K562 (cell line): ENCODE measurements around the gene SHANK1. TPM values are rescaled to one million over a fixed set of nuclear protein-coding genes. Genes with fewer than 3 reads are reported as not detected.

Experiments
- ARID1B ChIP-seq: fragments of 450-650 bp; IDR thresholded peaks from 2 replicates; pipeline ENCODE4 v1.6.1; 2016; ENCODE audit warnings: antibody characterized with exemption, mild to moderate bottlenecking, inconsistent platforms
- CXXC5 ChIP-seq: fragments of 250-450 bp; sonication (Bioruptor Pico); IDR thresholded peaks from 2 replicates; pipeline ENCODE4 v1.8.0; 2022; ENCODE audit warnings: inconsistent platforms, mild to moderate bottlenecking, moderate library complexity
- ELF2 ChIP-seq: fragments of 250-450 bp; sonication (Bioruptor Pico); IDR thresholded peaks from 2 replicates; pipeline ENCODE4 v1.5.0; 2021; ENCODE audit warnings: mild to moderate bottlenecking
- ERF ChIP-seq: fragments of 450-650 bp; formaldehyde crosslinking; IDR thresholded peaks from 2 replicates; pipeline ENCODE4 v1.4.0; 2020; ENCODE audit warnings: mild to moderate bottlenecking, mixed read lengths
- FOSL1 ChIP-seq: fragments of 200-800 bp; sonication (Bioruptor generic); conservative IDR thresholded peaks from 2 replicates; pipeline ENCODE4 v1.6.1; 2016; ENCODE audit warnings: missing genetic modification characterization, missing compliant biosample characterization
- HDAC2 ChIP-seq: fragments of 450-650 bp; IDR thresholded peaks from 2 replicates; pipeline ENCODE4 v1.6.1; 2016; ENCODE audit warnings: mild to moderate bottlenecking
- L3MBTL2 ChIP-seq: fragments of 450-650 bp; IDR thresholded peaks from 2 replicates; pipeline ENCODE4 v1.6.1; 2016; ENCODE audit warnings: mild to moderate bottlenecking, moderate library complexity
- MTA3 ChIP-seq: fragments of 450-650 bp; formaldehyde crosslinking; IDR thresholded peaks from 2 replicates; pipeline ENCODE4 v1.6.1; 2017; ENCODE audit warnings: mild to moderate bottlenecking, borderline replicate concordance
- PHF20 ChIP-seq: fragments of 450-650 bp; IDR thresholded peaks from 2 replicates; pipeline ENCODE4 v1.6.1; 2018; ENCODE audit not compliant: partially characterized antibody
- POLR2A ChIP-seq: fragments of 450-650 bp; conservative IDR thresholded peaks from 2 replicates; pipeline ENCODE4 v1.6.1; 2016
- POLR2B ChIP-seq: fragments of 450-650 bp; IDR thresholded peaks from 2 replicates; pipeline ENCODE4 v1.6.1; 2018; ENCODE audit warnings: low read depth; ENCODE audit not compliant: partially characterized antibody
- RBFOX2 ChIP-seq: fragments of 200-400 bp; formaldehyde crosslinking; IDR thresholded peaks from 2 replicates; pipeline ENCODE4 v1.6.1; 2017; ENCODE audit warnings: low read depth, mild to moderate bottlenecking, low read length, moderate library complexity
- SETDB1 ChIP-seq: IDR thresholded peaks from one replicate; pipeline ENCODE4 v1.6.1; 2012; ENCODE audit warnings: low read length, control low read depth, inconsistent platforms
- TBP ChIP-seq: optimal IDR thresholded peaks from 2 replicates; pipeline ENCODE3; 2011; ENCODE audit warnings: low read depth, low read length, improper control_type of control experiment
- polyA plus RNA-seq, 8 experiments: library from polyadenylated mRNA; depleted of rRNA in 4 of 8; stranded (reverse) in 5 of 8; unstranded in 3 of 8; fragments of >200 nt; fragmentation: Nextera tagmentation in 2 of 8; fragmentation: Illumina TruSeq in 1 of 8; extraction: Ambion mirVana in 2 of 8; extraction: Trizol in 1 of 8; gene quantifications; 2 replicates each; pipeline versions ENCODE4 v1.2.1 to v1.2.3, GENCODE V29; 2011 to 2014; ENCODE audit warnings: inconsistent platforms in 1 of 8, missing spikeins in 1 of 8
- total RNA-seq, 7 experiments: library from RNA; depleted of rRNA in 6 of 7; stranded (reverse); fragments of >200 nt in 6 of 7; fragmentation: Illumina TruSeq in 2 of 7; extraction: Trizol in 2 of 7; gene quantifications; 2 replicates each; pipeline versions ENCODE4 v1.2.1 to v1.2.3, GENCODE V29; 2011 to 2021; ENCODE audit warnings: low replicate concordance in 1 of 7
- TF ChIP-seq, protein P1 (sequence below): fragments of 250-450 bp; sonication (Bioruptor Pico); IDR thresholded peaks from 2 replicates; pipeline ENCODE4 v1.4.0; 2020
- TF ChIP-seq, protein P2 (sequence below), 2 experiments: fragments of 450-650 bp in 1 of 2; sonication (generic) in 1 of 2; formaldehyde crosslinking in 1 of 2; IDR thresholded peaks in 1 of 2; conservative IDR thresholded peaks in 1 of 2; 2 replicates each; pipeline versions ENCODE4 v1.6.1 to v1.8.1; 2016 to 2023; ENCODE audit warnings: mild to moderate bottlenecking in 2 of 2, moderate library complexity in 2 of 2, inconsistent platforms in 1 of 2, missing genetic modification reagents in 1 of 2
- TF ChIP-seq, protein P3 (sequence below): sonication (generic); formaldehyde crosslinking; IDR thresholded peaks from 2 replicates; pipeline ENCODE4 v1.8.1; 2023; ENCODE audit warnings: mild to moderate bottlenecking, missing genetic modification reagents, moderate library complexity
- TF ChIP-seq, protein P4 (sequence below): fragments of 150-350 bp; IDR thresholded peaks from 2 replicates; pipeline ENCODE4 v1.6.1; 2014; ENCODE audit warnings: low read depth, mild to moderate bottlenecking, low read length, borderline replicate concordance
- TF ChIP-seq, protein P5 (sequence below): IDR thresholded peaks from 2 replicates; pipeline ENCODE4 v1.6.1; 2012; ENCODE audit warnings: low read depth, low read length, improper control_type of control experiment, borderline replicate concordance

SHANK1 gene
- total and polyA plus RNA-seq, 9 of the 15 experiments (the other 6 are each of a cell fraction or from before 2014, with no cell fraction given), result 0.33 to 1.3 (median 0.55) TPM; not detected in 2

DNA sequence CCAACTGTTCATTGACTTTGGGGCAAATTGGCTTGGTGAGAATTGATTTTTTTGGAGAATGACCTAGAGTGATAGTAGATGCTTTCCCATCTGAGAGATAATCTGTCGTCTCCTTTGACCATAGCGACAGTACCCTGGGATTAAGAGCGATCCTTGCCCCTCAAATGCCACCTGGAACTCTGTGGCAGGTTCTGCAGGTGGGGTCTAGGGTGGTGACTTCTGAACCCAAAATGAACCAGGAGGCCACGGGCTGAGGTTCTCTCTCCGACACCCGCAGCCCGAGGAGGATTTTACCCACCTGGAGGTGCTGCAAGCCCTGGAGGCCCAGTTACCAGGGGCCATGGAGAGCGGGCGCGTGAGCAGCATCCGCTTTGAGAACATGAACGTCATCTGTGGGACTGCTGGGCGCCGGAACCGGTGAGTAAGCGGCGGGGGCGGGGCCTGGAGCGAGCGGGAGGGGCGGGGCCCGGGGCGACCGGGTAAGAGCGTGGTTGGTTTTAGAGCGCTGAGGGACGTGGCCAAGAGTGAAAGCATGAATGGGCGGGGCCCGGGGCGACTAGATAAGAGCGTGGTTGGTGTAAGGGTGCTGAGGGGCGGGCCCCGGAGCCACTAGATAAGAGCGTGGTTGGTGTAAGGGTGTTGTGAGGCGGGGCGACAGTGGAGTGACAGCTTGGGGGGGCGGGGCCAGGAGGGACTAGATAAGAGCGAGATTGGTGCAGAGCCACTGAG, 61.7 kb downstream of the SHANK1 start (continued):
- TF ChIP-seq, protein P1, sequence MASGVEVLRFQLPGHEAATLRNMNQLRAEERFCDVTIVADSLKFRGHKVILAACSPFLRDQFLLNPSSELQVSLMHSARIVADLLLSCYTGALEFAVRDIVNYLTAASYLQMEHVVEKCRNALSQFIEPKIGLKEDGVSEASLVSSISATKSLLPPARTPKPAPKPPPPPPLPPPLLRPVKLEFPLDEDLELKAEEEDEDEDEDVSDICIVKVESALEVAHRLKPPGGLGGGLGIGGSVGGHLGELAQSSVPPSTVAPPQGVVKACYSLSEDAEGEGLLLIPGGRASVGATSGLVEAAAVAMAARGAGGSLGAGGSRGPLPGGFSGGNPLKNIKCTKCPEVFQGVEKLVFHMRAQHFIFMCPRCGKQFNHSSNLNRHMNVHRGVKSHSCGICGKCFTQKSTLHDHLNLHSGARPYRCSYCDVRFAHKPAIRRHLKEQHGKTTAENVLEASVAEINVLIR (CRISPR knock-in tag), result peak; percentile 53; the same call in 1 of the 2 replicates
- 0 out of 2 replicates have a peak, but pooled peaks have one; percentile 19 for TF ChIP-seq MTA3
- peak; percentile 84 for TF ChIP-seq TBP
- peak; percentile 25; the same call in 1 of the 2 replicates for TF ChIP-seq L3MBTL2
- TF ChIP-seq, protein P2, sequence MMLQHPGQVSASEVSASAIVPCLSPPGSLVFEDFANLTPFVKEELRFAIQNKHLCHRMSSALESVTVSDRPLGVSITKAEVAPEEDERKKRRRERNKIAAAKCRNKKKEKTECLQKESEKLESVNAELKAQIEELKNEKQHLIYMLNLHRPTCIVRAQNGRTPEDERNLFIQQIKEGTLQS (IDR thresholded peaks at IDR 0.05), result peak; percentile 61
- TF ChIP-seq, protein P2 (CRISPR knock-in tag; conservative IDR thresholded peaks at IDR 0.05), result no peak
- TF ChIP-seq, protein P3, sequence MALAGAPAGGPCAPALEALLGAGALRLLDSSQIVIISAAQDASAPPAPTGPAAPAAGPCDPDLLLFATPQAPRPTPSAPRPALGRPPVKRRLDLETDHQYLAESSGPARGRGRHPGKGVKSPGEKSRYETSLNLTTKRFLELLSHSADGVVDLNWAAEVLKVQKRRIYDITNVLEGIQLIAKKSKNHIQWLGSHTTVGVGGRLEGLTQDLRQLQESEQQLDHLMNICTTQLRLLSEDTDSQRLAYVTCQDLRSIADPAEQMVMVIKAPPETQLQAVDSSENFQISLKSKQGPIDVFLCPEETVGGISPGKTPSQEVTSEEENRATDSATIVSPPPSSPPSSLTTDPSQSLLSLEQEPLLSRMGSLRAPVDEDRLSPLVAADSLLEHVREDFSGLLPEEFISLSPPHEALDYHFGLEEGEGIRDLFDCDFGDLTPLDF (CRISPR knock-in tag), result no peak
- peak; percentile 6; the same call in 1 of the 2 replicates for TF ChIP-seq ARID1B
- TF ChIP-seq, protein P4, sequence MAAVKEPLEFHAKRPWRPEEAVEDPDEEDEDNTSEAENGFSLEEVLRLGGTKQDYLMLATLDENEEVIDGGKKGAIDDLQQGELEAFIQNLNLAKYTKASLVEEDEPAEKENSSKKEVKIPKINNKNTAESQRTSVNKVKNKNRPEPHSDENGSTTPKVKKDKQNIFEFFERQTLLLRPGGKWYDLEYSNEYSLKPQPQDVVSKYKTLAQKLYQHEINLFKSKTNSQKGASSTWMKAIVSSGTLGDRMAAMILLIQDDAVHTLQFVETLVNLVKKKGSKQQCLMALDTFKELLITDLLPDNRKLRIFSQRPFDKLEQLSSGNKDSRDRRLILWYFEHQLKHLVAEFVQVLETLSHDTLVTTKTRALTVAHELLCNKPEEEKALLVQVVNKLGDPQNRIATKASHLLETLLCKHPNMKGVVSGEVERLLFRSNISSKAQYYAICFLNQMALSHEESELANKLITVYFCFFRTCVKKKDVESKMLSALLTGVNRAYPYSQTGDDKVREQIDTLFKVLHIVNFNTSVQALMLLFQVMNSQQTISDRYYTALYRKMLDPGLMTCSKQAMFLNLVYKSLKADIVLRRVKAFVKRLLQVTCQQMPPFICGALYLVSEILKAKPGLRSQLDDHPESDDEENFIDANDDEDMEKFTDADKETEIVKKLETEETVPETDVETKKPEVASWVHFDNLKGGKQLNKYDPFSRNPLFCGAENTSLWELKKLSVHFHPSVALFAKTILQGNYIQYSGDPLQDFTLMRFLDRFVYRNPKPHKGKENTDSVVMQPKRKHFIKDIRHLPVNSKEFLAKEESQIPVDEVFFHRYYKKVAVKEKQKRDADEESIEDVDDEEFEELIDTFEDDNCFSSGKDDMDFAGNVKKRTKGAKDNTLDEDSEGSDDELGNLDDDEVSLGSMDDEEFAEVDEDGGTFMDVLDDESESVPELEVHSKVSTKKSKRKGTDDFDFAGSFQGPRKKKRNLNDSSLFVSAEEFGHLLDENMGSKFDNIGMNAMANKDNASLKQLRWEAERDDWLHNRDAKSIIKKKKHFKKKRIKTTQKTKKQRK, result peak; percentile 85
- TF ChIP-seq PHF20, result peak; percentile 76
- TF ChIP-seq, protein P5, sequence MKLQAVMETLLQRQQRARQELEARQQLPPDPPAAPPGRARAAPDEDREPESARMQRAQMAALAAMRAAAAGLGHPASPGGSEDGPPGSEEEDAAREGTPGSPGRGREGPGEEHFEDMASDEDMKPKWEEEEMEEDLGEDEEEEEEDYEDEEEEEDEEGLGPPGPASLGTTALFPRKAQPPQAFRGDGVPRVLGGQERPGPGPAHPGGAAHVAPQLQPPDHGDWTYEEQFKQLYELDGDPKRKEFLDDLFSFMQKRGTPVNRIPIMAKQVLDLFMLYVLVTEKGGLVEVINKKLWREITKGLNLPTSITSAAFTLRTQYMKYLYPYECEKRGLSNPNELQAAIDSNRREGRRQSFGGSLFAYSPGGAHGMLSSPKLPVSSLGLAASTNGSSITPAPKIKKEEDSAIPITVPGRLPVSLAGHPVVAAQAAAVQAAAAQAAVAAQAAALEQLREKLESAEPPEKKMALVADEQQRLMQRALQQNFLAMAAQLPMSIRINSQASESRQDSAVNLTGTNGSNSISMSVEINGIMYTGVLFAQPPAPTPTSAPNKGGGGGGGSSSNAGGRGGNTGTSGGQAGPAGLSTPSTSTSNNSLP, result no peak
- TF ChIP-seq POLR2A, result peak; percentile 82; the same call in 1 of the 2 replicates
- peak; percentile 91 for TF ChIP-seq FOSL1 (tag)
- peak; percentile 33 for TF ChIP-seq CXXC5 (CRISPR knock-in tag)
- TF ChIP-seq ERF (CRISPR knock-in tag), result peak; percentile 83; the same call in 1 of the 2 replicates
- TF ChIP-seq HDAC2, result 0 out of 2 replicates have a peak, but pooled peaks have one; percentile 35
- peak; percentile 78 for TF ChIP-seq ELF2 (CRISPR knock-in tag)
- TF ChIP-seq POLR2B, result peak; percentile 78
- no peak for TF ChIP-seq SETDB1
- TF ChIP-seq RBFOX2, result peak; percentile 82
